Activated CD4-positive, alpha-beta memory T cell treated with anti-CD3 and anti-CD28 coated beads, Interleukin-2, amount 10 ng/mL, durations not matched to agents 7 days and 5 days (primary cell): ENCODE data around the gene ADGRV1. TPM values are rescaled to one million over a fixed set of nuclear protein-coding genes. Genes with fewer than 3 reads are reported as not detected.
A peak's percentile ranks its signal among the peaks of the same experiment; 100 is the strongest.
"Not testable (repeated sequence)": the region's sequence is repeated elsewhere in the genome, so short reads cannot be mapped to it uniquely, and the experiment has no call there.

Experiments
- CTCF ChIA-PET: fragments of 350-600 bp; sonication (Branson Sonifier 250); formaldehyde crosslinking; loops from one replicate; lab custom pipeline; 2021; ENCODE audit warnings: antibody characterized with exemption, inconsistent platforms; lab: Charles Lee
- POLR2A ChIA-PET: fragments of 350-600 bp; sonication (Branson Sonifier 250); formaldehyde crosslinking; loops from one replicate; lab custom pipeline; 2021; ENCODE audit warnings: antibody characterized with exemption; lab: Charles Lee
- DNase-seq: peaks from one replicate; pipeline ENCODE4 v3.0.0-alpha.2; 2020
- H3K27ac Mint-ChIP-seq: one replicate; pipeline ENCODE4 v1.8.0; 2021; ENCODE audit warnings: mild to moderate bottlenecking, mixed read lengths
- H3K27me3 Mint-ChIP-seq: one replicate; pipeline ENCODE4 v1.8.0; 2021; ENCODE audit warnings: mixed read lengths
- H3K36me3 Mint-ChIP-seq: one replicate; pipeline ENCODE4 v1.8.0; 2021; ENCODE audit warnings: low read depth, mixed read lengths
- H3K4me1 Mint-ChIP-seq: one replicate; pipeline ENCODE4 v1.8.0; 2021; ENCODE audit warnings: mixed read lengths
- H3K4me3 Mint-ChIP-seq: one replicate; pipeline ENCODE4 v1.8.0; 2021; ENCODE audit warnings: mild to moderate bottlenecking, mixed read lengths
- H3K9me3 Mint-ChIP-seq: one replicate; pipeline ENCODE4 v1.8.0; 2021; ENCODE audit warnings: mixed read lengths
- total RNA-seq, 2 experiments: library from RNA; stranded (reverse); gene quantifications; one replicate each; pipeline ENCODE4 v1.2.3, GENCODE V29; 2021

ADGRV1 gene
- total RNA-seq, 2 experiments from 2014 or later: not detected

DNA sequence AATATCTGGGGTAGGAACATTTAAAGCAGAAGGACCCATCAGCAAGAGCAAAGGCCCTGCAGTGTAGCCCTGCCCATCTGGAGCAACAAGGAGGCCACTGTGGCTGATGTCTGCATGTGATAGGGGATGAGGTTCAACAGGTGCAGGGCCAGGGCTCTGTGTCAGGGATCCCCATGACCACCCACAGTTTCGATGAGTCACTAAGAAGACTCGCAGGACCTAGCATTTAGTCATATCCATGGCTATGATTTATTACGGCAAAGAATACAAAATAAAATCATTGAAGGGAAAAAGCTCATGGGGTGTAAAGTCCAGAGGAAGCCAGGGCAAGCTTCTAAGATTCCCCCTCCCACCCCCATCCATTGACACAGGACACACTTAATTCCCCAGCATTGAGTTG is 188.6 kb downstream of the ADGRV1 start:
- Mint-ChIP-seq H3K9me3 (no peaks in the 10 kb centered on the region), H3K27me3 (no peaks in the 10 kb centered on the region), H3K36me3 (no peaks in the 10 kb centered on the region), H3K27ac (no peak overlapping the region), H3K4me3 (no peak overlapping the region), H3K4me1 (no peaks in the 10 kb centered on the region)
- ChIA-PET CTCF (no interaction called here), POLR2A (no interaction called here)
- no peak for DNase-seq

DNA sequence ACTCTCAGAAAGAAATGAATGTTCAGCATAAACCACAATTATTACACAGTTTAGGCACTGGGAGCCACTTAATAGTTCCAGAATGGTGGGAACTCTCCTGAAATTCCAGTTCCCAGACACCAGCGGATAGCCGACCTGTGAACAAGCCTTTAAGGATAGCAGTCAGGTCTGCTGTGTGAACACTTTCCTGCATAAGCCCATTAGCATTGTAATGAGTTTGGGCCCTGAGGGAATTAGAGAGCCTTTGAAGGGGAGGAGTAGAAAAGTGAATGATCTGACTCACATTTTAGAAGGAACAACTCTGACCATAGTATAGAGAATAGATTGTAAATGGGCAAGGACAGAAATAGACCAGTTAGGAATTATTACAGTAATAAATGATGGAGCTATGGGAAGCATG is 189.1 kb downstream of the ADGRV1 start:
- H3K9me3 Mint-ChIP-seq: no peaks in the 10 kb centered on the region
- CTCF ChIA-PET: no interaction called here
- POLR2A ChIA-PET: no interaction called here
- H3K4me3 Mint-ChIP-seq: no peak overlapping the region
- no peak overlapping the region for H3K27ac Mint-ChIP-seq
- H3K36me3 Mint-ChIP-seq: no peaks in the 10 kb centered on the region
- H3K27me3 Mint-ChIP-seq: no peaks in the 10 kb centered on the region
- DNase-seq: no peak
- no peaks in the 10 kb centered on the region for H3K4me1 Mint-ChIP-seq

DNA sequence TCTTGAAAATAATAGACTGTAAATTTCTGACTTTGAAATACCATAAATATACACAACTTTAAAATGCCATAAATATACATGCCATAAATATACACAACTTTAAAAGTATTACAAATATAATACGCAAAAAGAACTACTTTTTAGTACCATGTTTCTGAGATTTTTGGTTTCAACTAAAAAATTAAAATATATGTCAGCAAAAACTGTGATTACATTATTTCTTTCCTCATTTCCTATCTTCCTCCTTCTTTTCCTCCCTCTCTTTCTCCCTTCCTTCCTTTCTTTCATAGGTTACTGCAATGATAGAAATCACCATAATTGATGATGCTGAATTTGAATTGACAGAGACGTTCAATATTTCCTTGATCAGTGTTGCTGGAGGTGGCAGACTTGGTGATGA is 200.5 kb downstream of the ADGRV1 start:
- Mint-ChIP-seq H3K4me3 (no peak overlapping the region), H3K27me3 (no peaks in the 10 kb centered on the region), H3K36me3 (no peaks in the 10 kb centered on the region), H3K9me3 (no peaks in the 10 kb centered on the region), H3K4me1 (no peaks in the 10 kb centered on the region), H3K27ac (no peak overlapping the region)
- POLR2A ChIA-PET: no interaction called here
- no peak for DNase-seq
- CTCF ChIA-PET: no interaction called here

DNA sequence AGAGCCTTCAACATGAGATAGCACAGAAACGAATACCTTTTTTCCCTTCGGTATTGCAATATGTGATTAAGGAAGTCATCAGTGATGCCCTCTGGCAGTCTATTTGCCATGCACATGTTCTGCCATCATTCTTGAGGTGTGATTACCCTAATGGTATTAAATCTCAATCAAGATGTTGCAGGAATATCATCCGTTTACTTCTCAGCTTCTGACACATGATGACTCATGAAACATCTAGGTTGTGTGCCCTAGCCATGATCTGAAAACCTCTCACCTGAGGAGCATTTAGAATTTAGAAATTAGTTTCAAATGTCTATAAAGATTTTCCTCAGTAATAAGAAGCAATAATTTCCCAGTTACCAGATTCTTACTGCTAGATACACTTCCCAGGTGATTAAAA is 209.1 kb downstream of the ADGRV1 start:
- ChIA-PET POLR2A (no interaction called here), CTCF (interaction anchor here (2.5 kb wide), 1 partner anchor 16 kb away, joined by 6 read pairs; no protein-coding TSS in a partner anchor)
- DNase-seq: no peak
- Mint-ChIP-seq H3K4me1 (no peaks in the 10 kb centered on the region), H3K36me3 (no peaks in the 10 kb centered on the region), H3K9me3 (no peaks in the 10 kb centered on the region), H3K27ac (no peak overlapping the region), H3K4me3 (no peak overlapping the region), H3K27me3 (peaks cover 2% of the 10 kb centered on the region)

DNA sequence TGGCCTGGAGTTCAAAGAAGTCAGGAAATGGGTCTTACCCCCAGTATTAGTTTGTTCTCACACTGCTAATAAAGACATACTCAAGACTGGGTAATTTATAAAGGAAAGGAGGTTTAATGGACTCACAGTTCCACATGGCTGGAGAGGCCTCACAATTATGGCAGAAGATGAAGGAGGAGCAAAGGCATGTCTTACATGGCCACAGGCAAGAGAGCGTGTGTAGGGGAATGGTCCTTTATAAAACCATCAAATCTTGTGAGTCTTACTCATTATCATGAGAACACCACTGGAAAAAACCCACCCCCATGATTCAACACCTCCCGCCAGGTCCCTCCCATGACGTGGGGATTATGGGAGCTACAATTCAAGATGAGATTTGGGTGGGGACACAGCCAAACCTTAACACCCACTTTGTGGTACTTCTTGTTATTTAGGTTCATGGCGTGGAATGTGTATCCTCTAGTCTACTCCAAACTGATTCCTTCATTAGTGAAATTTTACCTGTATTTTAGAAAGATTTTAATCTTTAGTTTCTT is 211.5 kb downstream of the ADGRV1 start:
- H3K36me3 Mint-ChIP-seq, H3K9me3 Mint-ChIP-seq, H3K27me3 Mint-ChIP-seq, POLR2A ChIA-PET, H3K4me1 Mint-ChIP-seq, DNase-seq, CTCF ChIA-PET, H3K27ac Mint-ChIP-seq, H3K4me3 Mint-ChIP-seq: not testable (repeated sequence)

DNA sequence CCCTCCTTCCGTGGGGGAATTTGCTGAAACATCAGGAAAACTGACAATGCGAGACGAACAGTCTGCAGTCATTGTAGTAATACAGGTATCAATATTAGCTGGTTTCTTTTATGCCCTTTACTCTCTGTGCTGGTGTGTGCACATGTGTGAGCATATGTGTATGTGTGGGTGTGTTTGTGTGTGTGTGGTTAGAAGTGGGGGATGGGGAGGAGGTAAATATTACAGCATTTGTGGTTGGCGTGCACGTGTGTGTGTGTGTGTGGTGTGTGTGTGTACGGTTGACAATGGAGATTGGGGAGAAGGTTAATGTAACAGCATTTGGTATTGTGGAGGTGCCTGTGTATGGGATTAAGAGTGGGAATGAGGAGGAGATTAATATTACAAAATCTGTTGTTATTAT is 219.4 kb downstream of the ADGRV1 start:
- CTCF ChIA-PET: no interaction called here

DNA sequence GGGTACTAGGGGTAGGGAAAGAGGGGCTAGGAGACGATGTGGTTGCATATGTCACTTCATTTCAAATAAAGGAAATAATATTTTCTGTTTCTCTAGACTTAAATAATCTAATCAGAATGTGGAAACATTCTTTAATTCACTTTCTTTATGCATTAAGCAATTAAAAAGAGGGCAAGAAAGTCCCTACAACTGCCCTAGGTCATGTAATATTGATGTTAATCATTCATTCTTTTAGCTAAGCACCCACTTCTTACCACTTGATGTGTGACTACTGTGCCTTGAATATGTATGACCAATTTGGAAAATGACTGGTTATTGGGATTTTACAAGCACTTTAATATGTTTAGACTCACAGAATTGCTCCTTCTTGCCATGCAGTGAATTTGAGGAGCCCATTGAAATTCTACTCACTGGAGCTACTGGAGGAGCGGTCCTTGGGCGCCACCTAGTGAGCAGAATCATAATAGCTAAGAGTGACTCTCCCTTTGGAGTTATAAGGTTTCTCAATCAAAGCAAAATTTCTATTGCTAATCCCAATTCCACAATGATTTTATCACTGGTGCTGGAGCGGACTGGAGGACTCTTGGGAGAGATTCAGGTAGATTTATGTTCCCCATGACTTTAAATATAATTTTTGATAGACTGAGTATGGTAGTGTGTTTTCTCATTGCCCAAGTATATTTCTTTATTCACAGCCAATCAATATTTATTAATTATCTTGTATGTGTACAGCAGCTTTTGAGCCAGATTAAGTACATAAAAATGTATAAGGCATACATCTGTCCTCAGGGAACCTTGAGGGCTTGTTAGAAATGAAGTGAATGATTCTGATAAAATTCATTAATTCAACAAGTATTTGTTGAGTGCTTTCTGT is 225.1 kb downstream of the ADGRV1 start:
- POLR2A ChIA-PET: interaction anchor here (1.4 kb wide), 1 partner anchor 44 kb away, joined by 3 read pairs; no protein-coding TSS in a partner anchor
- DNase-seq: peak; percentile 62
- H3K9me3 Mint-ChIP-seq: no peaks in the 10 kb centered on the region
- H3K4me1 Mint-ChIP-seq: no peaks in the 10 kb centered on the region
- CTCF ChIA-PET: interaction anchor here (0.6 to 3.4 kb wide), 21 partner anchors 9 to 621 kb away, joined by 3 to 25 read pairs (median 3); no protein-coding TSS in a partner anchor
- no peak overlapping the region for H3K27ac Mint-ChIP-seq
- H3K27me3 Mint-ChIP-seq: peaks cover 10% of the 10 kb centered on the region
- H3K36me3 Mint-ChIP-seq: no peaks in the 10 kb centered on the region
- no peak overlapping the region for H3K4me3 Mint-ChIP-seq

More for the DNA sequence above, 219.4 kb downstream of the ADGRV1 start:
- H3K27ac Mint-ChIP-seq: no peak overlapping the region
- no peaks in the 10 kb centered on the region for H3K36me3 Mint-ChIP-seq
- H3K27me3 Mint-ChIP-seq: peaks cover 3% of the 10 kb centered on the region
- H3K4me1 Mint-ChIP-seq: no peaks in the 10 kb centered on the region
- no peaks in the 10 kb centered on the region for H3K9me3 Mint-ChIP-seq
- POLR2A ChIA-PET: no interaction called here
- no peak overlapping the region for H3K4me3 Mint-ChIP-seq
- no peak for DNase-seq

DNA sequence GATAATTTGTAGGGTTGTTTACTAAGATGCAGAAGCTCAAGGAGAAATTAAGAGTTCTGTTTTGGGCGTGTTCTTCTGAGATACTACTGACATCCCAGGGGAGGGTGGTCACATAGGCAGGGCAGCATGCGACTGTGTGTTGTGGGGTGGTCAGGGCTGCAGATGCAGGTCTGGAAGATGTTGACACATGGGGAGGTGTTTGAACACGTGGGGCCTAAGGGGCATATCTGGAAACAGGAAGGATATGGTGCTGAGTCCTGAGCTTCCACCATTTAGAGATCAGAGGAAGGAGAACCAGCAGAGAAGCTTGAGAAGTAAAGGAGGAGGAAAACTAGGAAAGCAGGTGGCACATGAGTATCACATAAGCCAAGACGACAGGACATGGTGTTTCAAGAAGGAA is 228.2 kb downstream of the ADGRV1 start:
- ChIA-PET POLR2A (no interaction called here), CTCF (interaction anchor here (1.4 kb wide), 1 partner anchor 16 kb away, joined by 5 read pairs; no protein-coding TSS in a partner anchor)
- Mint-ChIP-seq H3K27ac (no peak overlapping the region), H3K36me3 (no peaks in the 10 kb centered on the region), H3K9me3 (no peaks in the 10 kb centered on the region), H3K27me3 (peaks cover 9% of the 10 kb centered on the region), H3K4me1 (no peaks in the 10 kb centered on the region), H3K4me3 (no peak overlapping the region)
- DNase-seq: no peak

DNA sequence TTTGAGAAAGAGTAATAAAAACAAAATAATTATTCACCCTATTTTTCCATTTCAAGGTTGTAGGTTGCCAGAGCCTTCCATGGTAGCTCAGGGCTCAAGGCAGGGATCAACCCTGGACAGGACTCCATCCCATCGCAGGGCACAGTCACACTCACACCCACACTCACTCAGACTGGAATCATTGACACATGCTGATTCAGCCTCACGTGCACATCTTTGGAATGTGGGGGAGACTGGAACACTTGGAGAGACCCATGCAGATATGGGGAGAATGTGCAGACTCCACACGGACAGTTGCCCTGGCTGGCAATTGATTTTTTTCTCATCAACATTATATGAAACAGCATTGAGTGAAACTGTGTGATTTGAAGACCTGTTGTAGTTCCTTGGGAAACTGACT is 234.1 kb downstream of the ADGRV1 start:
- POLR2A ChIA-PET: no interaction called here
- peaks cover 1% of the 10 kb centered on the region for H3K9me3 Mint-ChIP-seq
- CTCF ChIA-PET: interaction anchor here (1.0 to 1.4 kb wide), 2 partner anchors 9 to 10 kb away, joined by 3 to 10 read pairs; no protein-coding TSS in a partner anchor

DNA sequence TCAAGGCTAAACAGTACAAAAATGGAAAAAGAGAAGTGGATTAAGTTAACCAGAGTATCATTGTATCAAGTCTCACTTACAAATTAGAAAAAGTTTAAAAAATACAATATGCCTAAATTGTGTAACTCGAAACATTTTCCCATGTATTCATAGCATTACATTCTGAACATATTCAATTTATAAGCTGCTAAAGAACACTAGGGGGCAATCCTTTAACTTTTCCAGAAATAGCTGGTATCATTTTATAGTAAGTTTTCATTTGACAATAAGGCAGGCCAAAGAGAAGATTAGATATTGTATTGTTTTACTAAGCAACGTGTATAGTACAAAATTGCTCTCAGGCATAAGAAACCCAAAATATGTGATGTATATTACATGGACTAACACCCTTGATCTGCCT is 234.6 kb downstream of the ADGRV1 start:
- H3K36me3 Mint-ChIP-seq: no peaks in the 10 kb centered on the region
- no peak overlapping the region for H3K4me3 Mint-ChIP-seq
- no peak overlapping the region for H3K27ac Mint-ChIP-seq
- ChIA-PET POLR2A (no interaction called here), CTCF (interaction anchor here (1.4 kb wide), 2 partner anchors 10 kb away, joined by 3 to 10 read pairs; no protein-coding TSS in a partner anchor)
- no peak for DNase-seq
- H3K9me3 Mint-ChIP-seq: peaks cover 1% of the 10 kb centered on the region
- H3K27me3 Mint-ChIP-seq: peaks cover 4% of the 10 kb centered on the region
- no peaks in the 10 kb centered on the region for H3K4me1 Mint-ChIP-seq

More for the DNA sequence above, 234.1 kb downstream of the ADGRV1 start:
- Mint-ChIP-seq H3K27ac (no peak overlapping the region), H3K27me3 (peaks cover 4% of the 10 kb centered on the region), H3K4me1 (no peaks in the 10 kb centered on the region), H3K4me3 (no peak overlapping the region), H3K36me3 (no peaks in the 10 kb centered on the region)
- no peak for DNase-seq

DNA sequence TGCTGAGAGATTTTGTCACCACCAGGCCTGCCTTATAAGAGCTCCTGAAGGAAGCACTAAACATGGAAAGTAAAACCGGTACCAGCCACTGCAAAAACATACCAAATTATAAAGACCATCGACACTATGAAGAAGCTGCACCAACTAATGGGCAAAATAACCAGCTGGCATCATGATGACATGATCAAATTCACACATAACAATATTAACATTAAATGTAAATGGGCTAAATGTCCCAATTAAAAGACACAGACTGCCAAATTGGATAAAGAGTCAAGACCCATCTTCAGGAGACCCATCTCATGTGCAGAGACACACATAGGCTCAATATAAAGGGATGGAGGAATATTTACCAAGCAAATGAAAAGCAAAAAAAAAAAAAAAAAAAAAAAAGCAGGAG is 238.3 kb downstream of the ADGRV1 start:
- POLR2A ChIA-PET: interaction anchor here (0.6 kb wide), 1 partner anchor 357 kb away, joined by 3 read pairs; no protein-coding TSS in a partner anchor
- CTCF ChIA-PET: interaction anchor here (1.8 kb wide), 1 partner anchor 13 kb away, joined by 10 read pairs; no protein-coding TSS in a partner anchor
- not testable (repeated sequence) for H3K27me3 Mint-ChIP-seq, H3K4me3 Mint-ChIP-seq, H3K4me1 Mint-ChIP-seq, H3K36me3 Mint-ChIP-seq, H3K9me3 Mint-ChIP-seq, H3K27ac Mint-ChIP-seq, DNase-seq

DNA sequence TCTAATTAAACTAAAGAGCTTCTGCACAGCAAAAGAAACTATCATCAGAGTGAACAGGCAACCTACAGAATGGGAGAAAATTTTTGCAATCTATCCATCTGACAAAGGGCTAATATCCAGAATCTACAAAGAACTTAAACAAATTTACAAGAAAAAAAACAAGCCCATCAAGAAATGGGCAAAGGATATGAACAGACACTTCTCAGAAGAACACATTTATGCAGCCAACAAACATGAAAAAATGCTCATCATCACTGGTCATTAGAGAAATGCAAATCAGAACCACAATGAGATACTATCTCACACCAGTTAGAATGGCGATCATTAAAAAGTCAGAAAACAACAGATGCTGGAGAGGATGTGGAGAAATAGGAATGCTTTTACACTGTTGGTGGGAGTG is 241.5 kb downstream of the ADGRV1 start:
- POLR2A ChIA-PET, H3K9me3 Mint-ChIP-seq: not testable (repeated sequence)

DNA sequence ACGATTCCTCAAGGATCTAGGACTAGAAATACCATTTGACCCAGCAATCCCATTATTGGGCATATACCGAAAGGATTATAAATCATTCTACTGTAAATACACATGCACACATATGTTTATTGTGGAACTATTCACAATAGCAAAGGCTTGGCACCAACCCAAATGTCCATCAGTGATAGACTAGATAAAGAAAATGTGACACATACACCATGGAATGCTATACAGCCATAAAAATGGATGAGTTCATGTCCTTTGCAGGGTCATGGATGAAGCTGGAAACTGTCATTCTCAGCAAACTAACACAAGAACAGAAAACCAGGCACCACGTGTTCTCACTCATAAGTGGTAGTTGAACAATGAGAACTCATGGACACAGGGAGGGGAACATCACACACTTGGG is 241.9 kb downstream of the ADGRV1 start:
- CTCF ChIA-PET: interaction anchor here (1.5 kb wide), 1 partner anchor 17 kb away, joined by 4 read pairs; no protein-coding TSS in a partner anchor
- not testable (repeated sequence) for H3K4me3 Mint-ChIP-seq

More for the DNA sequence above, 241.5 kb downstream of the ADGRV1 start:
- CTCF ChIA-PET: interaction anchor here (1.5 kb wide), 1 partner anchor 16 kb away, joined by 4 read pairs; no protein-coding TSS in a partner anchor
- H3K36me3 Mint-ChIP-seq, H3K27ac Mint-ChIP-seq, H3K4me3 Mint-ChIP-seq, H3K4me1 Mint-ChIP-seq, H3K27me3 Mint-ChIP-seq, DNase-seq: not testable (repeated sequence)

More for the DNA sequence above, 241.9 kb downstream of the ADGRV1 start:
- H3K36me3 Mint-ChIP-seq, DNase-seq, H3K4me1 Mint-ChIP-seq, H3K27me3 Mint-ChIP-seq, H3K27ac Mint-ChIP-seq, POLR2A ChIA-PET, H3K9me3 Mint-ChIP-seq: not testable (repeated sequence)
